ENCODE data around the gene POU2AF3.

POU2AF3 gene

DNA sequence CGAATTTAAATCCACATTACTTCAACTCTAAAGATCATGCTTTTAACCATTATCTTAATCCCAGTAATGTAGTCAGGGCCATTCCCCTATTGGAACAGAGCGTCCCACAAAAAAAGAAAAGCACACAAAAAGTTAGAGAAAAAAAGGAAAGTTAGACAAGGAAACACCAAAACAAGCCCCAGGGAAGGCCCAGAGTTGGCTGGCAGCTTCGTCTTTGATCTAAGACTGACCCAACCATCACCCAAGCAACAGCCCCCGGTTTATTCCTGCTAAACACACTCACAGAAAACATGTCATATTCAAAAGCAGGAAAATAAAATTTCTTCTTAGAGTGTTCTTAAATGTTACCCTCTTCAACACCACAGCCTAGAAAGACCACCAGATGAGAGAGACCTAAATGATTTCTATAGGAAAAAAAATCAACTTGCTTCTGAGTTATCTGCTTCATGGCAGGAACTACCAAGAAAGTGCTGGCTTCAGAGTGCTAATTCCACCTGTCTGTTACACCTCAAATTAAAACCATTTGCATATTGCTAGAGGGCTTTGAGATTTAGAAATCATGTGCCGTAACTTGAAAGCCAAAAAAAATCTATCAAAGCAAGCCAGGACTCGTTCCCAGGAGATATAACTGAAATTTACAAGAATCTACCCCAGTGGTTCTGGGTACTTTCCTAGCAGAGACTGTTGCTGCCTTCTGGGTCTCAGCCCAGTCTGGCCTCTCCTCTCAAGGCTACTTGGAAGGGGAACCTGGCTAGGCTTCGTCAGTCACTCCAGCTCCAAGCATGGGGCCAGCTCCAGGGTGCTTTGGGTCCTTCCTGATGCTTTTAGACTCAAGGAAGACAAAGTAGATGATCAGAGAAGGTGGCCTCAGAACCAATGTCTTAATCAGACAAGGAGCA lies 31.2 kb downstream of the POU2AF3 start:
- DNase-seq (ENCODE audit: low spot score): no peak

DNA sequence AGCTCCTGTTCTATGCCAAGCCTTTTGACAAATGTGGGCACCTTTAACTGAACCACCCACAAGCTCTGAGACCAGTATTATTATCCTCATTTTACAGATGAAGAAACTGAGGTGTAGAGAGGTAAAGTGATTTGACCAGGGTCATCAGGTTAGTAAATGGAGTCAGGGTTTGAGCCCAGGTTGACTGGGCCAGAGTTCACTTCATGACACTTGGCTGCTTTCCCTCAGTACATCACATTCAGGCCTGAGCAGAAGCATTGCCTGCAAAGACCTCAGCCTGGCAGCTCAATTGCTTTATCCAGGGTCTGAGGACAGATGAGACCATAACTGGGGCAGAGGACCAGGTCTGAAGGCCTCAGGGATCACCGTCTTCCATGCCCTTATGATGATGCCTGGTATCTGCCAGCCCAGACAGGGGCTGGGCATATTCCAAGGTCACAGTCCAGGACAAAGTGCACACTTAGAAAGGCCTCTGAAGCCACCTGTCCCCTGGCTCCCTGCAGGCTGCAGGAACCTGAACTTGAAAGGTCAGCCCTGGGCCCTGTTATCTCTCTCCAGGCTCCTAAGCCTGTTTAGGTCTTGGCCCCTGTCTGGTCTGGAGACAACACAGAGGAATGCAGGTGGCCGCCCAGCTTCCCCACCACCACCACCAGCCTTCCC lies 32.0 kb downstream of the POU2AF3 start:
- DNase-seq (ENCODE audit: low spot score): no peak

GRCh38 chr11:111331711-111332479 lies 33.5 kb downstream of the POU2AF3 start:
- peak; percentile 25 for DNase-seq (ENCODE audit: low spot score)

- DNase-seq (ENCODE audit: low spot score): peak; percentile 28
These were observed 36.5 kb downstream of the POU2AF3 start for GRCh38 chr11:111334532-111335502.

- DNase-seq (ENCODE audit: low spot score): no peak
These were observed 37.2 kb downstream of the POU2AF3 start for GRCh38 chr11:111335549-111335948.

- no peak for DNase-seq (ENCODE audit: low spot score)
These were observed 37.7 kb downstream of the POU2AF3 start for GRCh38 chr11:111336062-111336461.

DNA sequence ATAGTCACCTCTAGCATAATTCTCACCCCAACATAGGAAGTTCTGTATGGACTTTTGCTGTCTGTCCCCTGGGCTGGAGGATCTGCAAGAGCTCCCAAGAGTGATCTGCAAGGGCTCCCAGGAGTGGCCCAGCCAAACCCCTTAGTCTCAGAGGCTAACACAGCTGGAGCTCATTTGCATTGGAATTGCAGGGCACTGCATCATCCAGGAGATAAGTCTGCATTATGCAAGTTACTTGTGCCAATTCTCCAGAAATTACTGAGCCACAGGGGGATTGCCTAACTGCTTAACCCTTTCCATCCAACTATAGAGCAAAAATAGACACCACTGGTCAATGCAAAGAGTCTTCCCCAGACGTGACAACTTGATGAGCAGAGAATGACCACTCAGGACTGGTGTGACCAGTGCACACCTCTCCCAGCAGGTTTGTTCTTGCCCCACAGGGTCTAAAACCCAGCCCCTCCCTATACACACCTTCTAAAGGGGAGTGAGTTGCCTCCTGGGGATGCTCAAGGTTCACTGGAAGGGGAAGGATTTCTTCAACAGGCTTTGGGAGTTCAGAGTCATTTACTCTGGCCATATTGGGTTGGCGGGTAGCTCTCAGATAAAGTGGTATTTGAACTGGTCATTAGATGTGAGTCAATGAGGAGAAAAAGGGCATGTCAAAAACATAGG lies 38.4 kb downstream of the POU2AF3 start:
- no peak for DNase-seq (ENCODE audit: low spot score)

DNA sequence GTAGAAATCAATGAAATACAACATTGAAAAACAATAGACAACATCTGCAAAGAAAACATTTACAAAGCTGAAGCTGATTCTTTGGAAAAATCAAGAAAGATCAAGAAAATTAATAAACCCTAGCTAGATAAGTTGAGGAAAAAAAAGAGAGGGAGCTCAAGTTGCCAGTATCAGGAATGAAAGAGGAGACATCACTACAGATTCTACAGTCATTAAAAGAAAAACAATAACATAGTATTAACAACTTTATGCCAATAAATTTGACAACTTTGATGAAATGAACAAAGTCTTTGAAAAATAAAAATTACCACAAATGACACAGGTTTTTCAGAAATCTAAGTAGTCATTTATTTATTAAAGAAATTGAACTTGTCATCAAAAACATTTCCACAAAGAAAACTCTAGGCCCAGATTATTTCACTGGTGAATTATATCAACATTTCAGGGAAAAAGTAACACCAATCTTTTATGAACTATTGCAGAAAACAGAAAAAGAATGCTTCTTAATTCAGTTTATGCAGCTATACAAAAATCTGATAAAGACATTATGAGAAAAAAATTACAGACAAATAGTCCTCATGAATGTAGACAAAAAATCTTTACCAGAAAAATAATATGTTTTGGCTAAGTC lies 41.5 kb downstream of the POU2AF3 start:
- DNase-seq (ENCODE audit: low spot score): no peak

DNA sequence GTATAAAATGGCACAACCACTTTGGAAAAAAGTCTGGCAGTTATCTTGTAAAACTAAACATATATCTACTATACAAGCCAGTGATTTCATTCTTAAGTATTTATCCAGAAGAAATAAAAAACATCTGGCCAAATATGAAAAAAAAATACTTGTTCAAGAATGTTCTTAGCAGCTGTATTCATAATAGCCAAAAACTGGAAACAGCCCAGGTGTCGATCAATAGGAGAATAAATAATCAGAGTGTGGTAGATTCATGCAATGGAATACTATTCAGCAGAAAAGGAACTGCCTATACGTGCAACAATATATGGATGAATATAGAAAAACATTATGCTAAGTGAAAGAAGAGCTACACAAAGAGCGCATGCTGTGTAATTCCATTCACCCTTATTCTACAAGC lies 44.0 kb downstream of the POU2AF3 start:
- no peak for DNase-seq (ENCODE audit: low spot score)

DNA sequence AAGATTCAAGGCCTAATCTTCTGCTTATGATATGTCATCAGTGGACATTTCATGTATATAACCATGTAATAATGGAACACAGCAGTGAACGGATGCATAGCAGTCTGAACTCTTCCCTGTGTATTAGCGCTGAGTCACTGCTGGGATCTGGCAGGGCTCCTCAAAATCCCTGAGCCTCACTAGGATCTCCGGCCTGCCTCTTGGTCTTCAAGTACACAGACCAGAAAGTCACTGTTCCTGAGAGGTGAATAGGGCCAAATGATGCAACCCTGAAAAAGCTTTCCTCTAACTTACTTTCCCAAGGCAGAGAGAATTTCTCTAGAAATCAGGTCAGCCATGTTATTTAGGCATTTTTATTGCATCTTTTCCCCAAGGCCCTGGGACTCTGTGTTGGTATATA lies 45.7 kb downstream of the POU2AF3 start:
- DNase-seq (ENCODE audit: low spot score): no peak

- no peak for DNase-seq (ENCODE audit: low spot score)
These were observed 48.8 kb downstream of the POU2AF3 start for GRCh38 chr11:111347002-111347722.

DNA sequence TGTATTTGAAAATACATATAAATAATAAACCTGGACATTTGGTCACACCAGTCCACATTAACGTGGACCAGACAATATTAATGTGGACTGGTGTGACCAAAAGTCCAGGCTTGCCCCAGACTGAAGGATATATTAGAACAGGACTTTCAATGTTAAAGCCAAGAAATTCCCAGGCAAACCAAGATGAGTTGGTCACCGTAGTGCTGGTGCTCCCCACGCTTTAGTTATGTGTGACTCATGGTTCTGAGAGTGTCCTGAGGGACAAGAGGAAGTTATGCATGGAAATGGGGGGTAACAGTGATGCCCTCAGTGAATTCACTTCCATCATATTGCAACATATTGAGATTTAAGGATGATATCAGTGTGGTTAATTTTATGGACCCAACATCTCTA lies 49.4 kb downstream of the POU2AF3 start:
- peak; percentile 49 for DNase-seq (ENCODE audit: low spot score)

DNA sequence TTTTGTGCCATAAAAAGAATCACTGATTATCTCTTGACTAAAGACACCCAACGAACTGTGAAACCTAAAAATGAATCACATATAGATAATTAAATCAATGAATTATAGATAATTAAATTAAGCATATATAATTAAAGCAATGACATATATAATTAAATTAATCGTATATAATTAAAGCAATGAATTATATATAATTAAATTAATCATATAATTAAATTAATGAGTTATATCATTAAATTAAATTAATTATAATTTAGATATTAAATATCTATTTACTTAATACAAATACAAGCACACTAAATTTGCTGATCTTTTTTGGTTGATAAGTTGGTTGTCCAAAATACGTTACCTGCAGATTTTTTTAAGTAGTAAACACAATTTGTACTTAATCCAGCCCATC lies 49.8 kb downstream of the POU2AF3 start:
- no peak for DNase-seq (ENCODE audit: low spot score)

- DNase-seq (ENCODE audit: low spot score): no peak
These were observed 50.9 kb downstream of the POU2AF3 start for GRCh38 chr11:111349191-111349695.

- DNase-seq (ENCODE audit: low spot score): no peak
These were observed 52.5 kb downstream of the POU2AF3 start for GRCh38 chr11:111350811-111351210.

GRCh38 chr11:111351374-111352055 lies 53.2 kb downstream of the POU2AF3 start:
- no peak for DNase-seq (ENCODE audit: low spot score)

GRCh38 chr11:111352231-111352746 lies 53.9 kb downstream of the POU2AF3 start:
- DNase-seq (ENCODE audit: low spot score): no peak

GRCh38 chr11:111352935-111353710 lies 54.8 kb downstream of the POU2AF3 start:
- DNase-seq (ENCODE audit: low spot score): no peak

Data from kidney tubule cell (primary cell).